GM13977 (cell line): ENCODE results near the gene RIBC1.
"Not testable (repeated sequence)": the region's sequence is repeated elsewhere in the genome, so short reads cannot be mapped to it uniquely, and the experiment has no call there.

Experiments used
- DNase-seq: peaks from one replicate; pipeline ENCODE4 v3.0.0; 2012; ENCODE audit warnings: low spot score
- CTCF ChIP-seq: IDR thresholded peaks from 2 replicates; pipeline ENCODE4 v1.5.1; 2012; ENCODE audit warnings: mild to moderate bottlenecking, control low read depth; ENCODE audit not compliant: insufficient read depth; ENCODE audit errors: extremely low read depth, missing control alignments
- in situ Hi-C: fragments of 300-500 bp; cut with MboI; formaldehyde crosslinking; loops from one replicate; pipeline ENCODE4 v1.12.0; 2022; ENCODE audit warnings: low sequenced_read_pairs, low pct_unique_long_range_greater_than_20kb, mixed read lengths, inconsistent platforms; ENCODE audit not compliant: unreplicated experiment

RIBC1 gene

GRCh38 chrX:53412446-53412845 is 10.2 kb upstream of the RIBC1 start:
- in situ Hi-C loops, result no loop called here
- no peak for TF ChIP-seq CTCF
- DNase-seq, result no peak

DNA sequence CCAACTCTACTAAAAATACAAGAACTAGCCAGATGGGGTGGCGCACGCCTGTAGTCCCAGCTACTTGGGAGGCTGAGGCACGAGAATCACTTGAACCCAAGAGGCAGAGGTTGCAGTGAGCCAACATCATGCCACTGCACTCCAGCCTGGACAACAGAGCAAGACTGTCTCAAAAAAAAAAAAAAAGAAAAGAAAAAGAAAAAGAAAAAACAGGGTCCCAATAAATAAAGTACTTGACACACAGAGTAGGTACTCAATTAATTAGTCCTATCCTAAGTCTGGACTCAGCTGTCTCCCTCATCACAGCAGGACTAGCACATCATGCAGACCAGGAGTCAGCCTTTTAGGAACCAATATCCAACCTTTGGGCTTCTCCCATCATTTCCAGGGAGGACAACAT is 2.3 kb upstream of the RIBC1 start:
- in situ Hi-C loops, DNase-seq: not testable (repeated sequence)

- in situ Hi-C loops, result no loop called here
- no peak for DNase-seq
- TF ChIP-seq CTCF, result no peak
Measured at GRCh38 chrX:53421125-53421524, 1.5 kb upstream of the RIBC1 start.

- TF ChIP-seq CTCF, result no peak
- in situ Hi-C loops, result no loop called here
- no peak for DNase-seq
Measured at GRCh38 chrX:53421772-53422085, 944 bp upstream of the RIBC1 start.

DNA sequence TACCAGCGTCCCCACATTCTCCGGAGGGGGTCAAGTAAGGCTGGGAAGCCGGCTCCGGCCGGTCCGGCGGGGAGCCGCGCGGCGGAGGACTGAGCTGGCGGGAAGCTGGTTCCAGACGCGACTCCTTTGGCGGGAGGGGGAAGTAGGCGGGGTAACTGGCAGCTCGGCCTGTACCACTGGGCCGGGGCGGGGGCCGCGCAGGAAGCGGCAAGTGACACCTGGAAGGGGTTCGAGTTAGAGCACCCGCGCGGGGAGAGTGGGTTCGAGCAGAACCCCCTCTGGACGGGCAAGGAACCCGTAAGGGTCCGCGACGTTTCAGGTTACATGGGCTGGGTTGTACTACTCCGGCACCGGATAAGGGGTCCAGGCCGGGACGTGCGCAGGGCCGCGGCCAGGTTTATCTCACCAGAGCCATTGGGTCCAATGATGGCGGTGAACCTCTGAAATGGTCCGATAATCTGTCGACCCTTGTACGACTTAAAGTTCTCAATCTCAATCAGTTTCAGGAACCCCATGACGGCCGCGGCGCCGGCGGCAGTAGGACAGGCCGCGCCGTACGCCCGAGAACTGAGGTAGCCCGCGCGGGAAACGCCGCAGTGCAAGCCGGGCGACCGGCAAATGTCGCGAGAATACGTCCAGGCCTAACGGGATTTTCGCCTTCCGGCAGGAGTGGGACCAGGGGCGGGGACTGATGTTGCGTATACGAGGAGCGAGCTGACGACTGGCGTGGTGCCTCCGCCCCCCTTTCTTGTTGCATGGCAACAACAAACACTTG is 400 bp upstream of the RIBC1 start, which contains the start of gene SMC1A:
TSS of gene SMC1A (minus strand) at position 569 of the 775 bp plus-strand sequence. CDS start at position 515, 54 bp downstream.
- in situ Hi-C loops, result no loop called here
- no peak for TF ChIP-seq CTCF
- peak; percentile 98 for DNase-seq

GRCh38 chrX:53429755-53430154 is 7.1 kb downstream of the RIBC1 start:
- TF ChIP-seq CTCF, result no peak
- DNase-seq, result no peak
- in situ Hi-C loops, result no loop called here

- TF ChIP-seq CTCF, result no peak
- no peak for DNase-seq
- in situ Hi-C loops, result no loop called here
Measured at GRCh38 chrX:53430231-53430630, 7.6 kb downstream of the RIBC1 start.
